Adrenal gland (tissue), 5 donors: ENCODE results near the gene NINJ1.

ENCODE experiments used
- CTCF ChIP-seq, 6 experiments: fragments of 450-650 bp in 4 of 6; fragments of 200-600 bp in 2 of 6; sonication (generic) in 1 of 6; IDR thresholded peaks; 1 replicate in 5 of 6; 2 replicates in 1 of 6; pipeline versions ENCODE4 v1.5.1 to v1.8.0; 2016 to 2021; ENCODE audit warnings: antibody characterized with exemption in 6 of 6, mild to moderate bottlenecking in 2 of 6, moderate library complexity in 1 of 6
- POLR2A ChIP-seq, 2 donors: fragments of 450-650 bp; IDR thresholded peaks; one replicate each; pipeline ENCODE4 v1.6.1; 2017; ENCODE audit warnings: antibody characterized with exemption in 2 of 2, mild to moderate bottlenecking in 2 of 2, moderate library complexity in 1 of 2
- donor health status: DM: no; HTN: no; CAD: no.

GRCh38 chr9:93114984-93115335 lies 19.1 kb downstream of the NINJ1 start:
- TF ChIP-seq CTCF (IDR thresholded peaks at IDR 0.05), result no peak
- no peak for TF ChIP-seq POLR2A (IDR thresholded peaks at IDR 0.05)
